ENCODE measurements around the gene NMT1.

The NMT1 gene

GRCh38 chr17:45107293-45108010, 46.3 kb downstream of the NMT1 start:
- H3K36me3 ChIP-seq (ENCODE audit: control insufficient read depth, low read length), result peaks cover 54% of the 10 kb centered on the region
- no peaks in the 10 kb centered on the region for H3K27me3 ChIP-seq (ENCODE audit: control insufficient read depth, low read length)
- no peak for TF ChIP-seq EZH2phosphoT487 (IDR thresholded peaks at IDR 0.05; ENCODE audit: borderline replicate concordance, low read length)
- no peak for TF ChIP-seq CTCF (IDR thresholded peaks at IDR 0.05; ENCODE audit: low read depth, low read length, poor library complexity, severe bottlenecking)
- peaks cover 2% of the 10 kb centered on the region; the same call in 1 of the 2 replicates for H4K20me1 ChIP-seq (ENCODE audit: control insufficient read depth, insufficient read depth, low read depth, low read length)
- H3F3A ChIP-seq (ENCODE audit: control insufficient read depth, insufficient read depth), result no peaks in the 10 kb centered on the region
- no peak overlapping the region for H3K4me3 ChIP-seq (ENCODE audit: low read length)
- H3K79me2 ChIP-seq (ENCODE audit: control insufficient read depth, low read length), result no peaks in the 10 kb centered on the region
- no peak overlapping the region for H3K4me2 ChIP-seq (ENCODE audit: low read length)
- no peaks in the 10 kb centered on the region for H3K9me3 ChIP-seq (ENCODE audit: control insufficient read depth, insufficient read depth, low read length)
- H3K27ac ChIP-seq (ENCODE audit: low read depth, low read length), result no peak overlapping the region
- no peaks in the 10 kb centered on the region for H3K9me2 ChIP-seq (replicated peaks; ENCODE audit: control insufficient read depth, low read length)
- peaks cover 15% of the 10 kb centered on the region for H3K4me1 ChIP-seq (ENCODE audit: control insufficient read depth, low read length)

- Histone ChIP-seq H3K27ac (ENCODE audit: low read depth, low read length) (no peak overlapping the region), H3K36me3 (ENCODE audit: control insufficient read depth, low read length) (peaks cover 48% of the 10 kb centered on the region)
Observed at GRCh38 chr17:45108051-45108450, 46.9 kb downstream of the NMT1 start.

GRCh38 chr17:45108595-45109521, 47.7 kb downstream of the NMT1 start:
- no peak overlapping the region for H3K4me2 ChIP-seq (ENCODE audit: low read length)
- H3K9me3 ChIP-seq (ENCODE audit: control insufficient read depth, insufficient read depth, low read length), result no peaks in the 10 kb centered on the region
- H3K9me2 ChIP-seq (replicated peaks; ENCODE audit: control insufficient read depth, low read length), result no peaks in the 10 kb centered on the region
- H3K36me3 ChIP-seq (ENCODE audit: control insufficient read depth, low read length), result peaks cover 40% of the 10 kb centered on the region
- H3K27ac ChIP-seq (ENCODE audit: low read depth, low read length), result no peak overlapping the region
- peaks cover 2% of the 10 kb centered on the region; the same call in 1 of the 2 replicates for H4K20me1 ChIP-seq (ENCODE audit: control insufficient read depth, insufficient read depth, low read depth, low read length)
- no peaks in the 10 kb centered on the region for H3K27me3 ChIP-seq (ENCODE audit: control insufficient read depth, low read length)
- H3K4me3 ChIP-seq (ENCODE audit: low read length), result no peak overlapping the region
- H3K4me1 ChIP-seq (ENCODE audit: control insufficient read depth, low read length), result peaks cover 15% of the 10 kb centered on the region
- H3F3A ChIP-seq (ENCODE audit: control insufficient read depth, insufficient read depth), result no peaks in the 10 kb centered on the region
- no peak for TF ChIP-seq CTCF (IDR thresholded peaks at IDR 0.05; ENCODE audit: low read depth, low read length, poor library complexity, severe bottlenecking)
- TF ChIP-seq EZH2phosphoT487 (IDR thresholded peaks at IDR 0.05; ENCODE audit: borderline replicate concordance, low read length), result no peak
- no peaks in the 10 kb centered on the region for H3K79me2 ChIP-seq (ENCODE audit: control insufficient read depth, low read length)

More at GRCh38 chr17:45108051-45108450, 46.9 kb downstream of the NMT1 start:
- Histone ChIP-seq H3K79me2 (ENCODE audit: control insufficient read depth, low read length) (no peaks in the 10 kb centered on the region), H3K27me3 (ENCODE audit: control insufficient read depth, low read length) (no peaks in the 10 kb centered on the region), H4K20me1 (ENCODE audit: control insufficient read depth, insufficient read depth, low read depth, low read length) (peaks cover 2% of the 10 kb centered on the region; the same call in 1 of the 2 replicates), H3K4me1 (ENCODE audit: control insufficient read depth, low read length) (peaks cover 15% of the 10 kb centered on the region), H3K4me3 (ENCODE audit: low read length) (no peak overlapping the region), H3K9me3 (ENCODE audit: control insufficient read depth, insufficient read depth, low read length) (no peaks in the 10 kb centered on the region), H3K4me2 (ENCODE audit: low read length) (no peak overlapping the region), H3K9me2 (replicated peaks; ENCODE audit: control insufficient read depth, low read length) (no peaks in the 10 kb centered on the region), H3F3A (ENCODE audit: control insufficient read depth, insufficient read depth) (no peaks in the 10 kb centered on the region)
- no peak for TF ChIP-seq CTCF (IDR thresholded peaks at IDR 0.05; ENCODE audit: low read depth, low read length, poor library complexity, severe bottlenecking)
- TF ChIP-seq EZH2phosphoT487 (IDR thresholded peaks at IDR 0.05; ENCODE audit: borderline replicate concordance, low read length), result no peak

All from DOHH2 (cell line).